DND-41 (cell line): ENCODE measurements around the gene ARFGEF3.

Experiments
- EZH2 ChIP-seq: IDR thresholded peaks from 3 replicates; pipeline ENCODE4 v1.6.1; 2012; ENCODE audit warnings: borderline replicate concordance, low read depth, mild to moderate bottlenecking, moderate library complexity, low read length, inconsistent platforms; ENCODE audit not compliant: severe bottlenecking
- TF ChIP-seq, protein P1 (sequence below): IDR thresholded peaks from 2 replicates; pipeline ENCODE4 v1.5.1; 2012; ENCODE audit warnings: borderline replicate concordance, low read length, moderate library complexity, mild to moderate bottlenecking; ENCODE audit not compliant: poor library complexity, severe bottlenecking; ENCODE audit errors: extremely low read depth

GRCh38 chr6:138285800-138286199, 124.1 kb downstream of the ARFGEF3 start:
- TF ChIP-seq, protein P1, sequence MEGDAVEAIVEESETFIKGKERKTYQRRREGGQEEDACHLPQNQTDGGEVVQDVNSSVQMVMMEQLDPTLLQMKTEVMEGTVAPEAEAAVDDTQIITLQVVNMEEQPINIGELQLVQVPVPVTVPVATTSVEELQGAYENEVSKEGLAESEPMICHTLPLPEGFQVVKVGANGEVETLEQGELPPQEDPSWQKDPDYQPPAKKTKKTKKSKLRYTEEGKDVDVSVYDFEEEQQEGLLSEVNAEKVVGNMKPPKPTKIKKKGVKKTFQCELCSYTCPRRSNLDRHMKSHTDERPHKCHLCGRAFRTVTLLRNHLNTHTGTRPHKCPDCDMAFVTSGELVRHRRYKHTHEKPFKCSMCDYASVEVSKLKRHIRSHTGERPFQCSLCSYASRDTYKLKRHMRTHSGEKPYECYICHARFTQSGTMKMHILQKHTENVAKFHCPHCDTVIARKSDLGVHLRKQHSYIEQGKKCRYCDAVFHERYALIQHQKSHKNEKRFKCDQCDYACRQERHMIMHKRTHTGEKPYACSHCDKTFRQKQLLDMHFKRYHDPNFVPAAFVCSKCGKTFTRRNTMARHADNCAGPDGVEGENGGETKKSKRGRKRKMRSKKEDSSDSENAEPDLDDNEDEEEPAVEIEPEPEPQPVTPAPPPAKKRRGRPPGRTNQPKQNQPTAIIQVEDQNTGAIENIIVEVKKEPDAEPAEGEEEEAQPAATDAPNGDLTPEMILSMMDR: no peak
- no peak for TF ChIP-seq EZH2
